ENCODE results near the gene TIMD4. TPM values are rescaled to one million over a fixed set of nuclear protein-coding genes. Genes with fewer than 3 reads are reported as not detected.
A peak's percentile ranks its signal among the peaks of the same experiment; 100 is the strongest.
"Not testable (repeated sequence)": the region's sequence is repeated elsewhere in the genome, so short reads cannot be mapped to it uniquely, and the experiment has no call there.

Gene TIMD4
- total RNA-seq, 2 donors from 2014 or later, result 8.4 to 12.3 TPM

DNA sequence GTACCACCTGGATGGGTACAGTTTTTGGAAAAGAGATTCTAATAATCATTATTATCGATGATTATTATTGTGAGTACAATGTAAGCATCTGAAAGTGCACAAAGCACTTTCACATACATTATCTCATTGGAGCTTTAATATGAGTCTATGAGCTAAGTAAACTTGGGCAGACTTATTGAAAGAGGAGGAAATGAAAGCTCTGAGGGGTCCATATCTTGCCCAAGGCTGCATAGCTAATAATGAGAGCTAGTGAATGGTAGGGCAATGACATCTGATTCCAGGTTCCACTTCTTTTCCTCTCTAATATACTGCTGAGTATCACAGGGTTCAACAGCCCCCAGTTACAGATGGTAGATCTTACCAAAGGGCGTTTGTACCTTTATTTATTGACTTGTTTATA is 26.1 kb downstream of the TIMD4 start:
- no peak for DNase-seq (ENCODE audit: low spot score in 2 of 2)
- Mint-ChIP-seq H3K27ac (no peak overlapping the region), H3K9me3 (peaks cover 15 to 19% of the 10 kb centered on the region in 2 donors), H3K36me3 (peaks cover 21 to 36% of the 10 kb centered on the region in 2 donors)
- no peak for ATAC-seq

DNA sequence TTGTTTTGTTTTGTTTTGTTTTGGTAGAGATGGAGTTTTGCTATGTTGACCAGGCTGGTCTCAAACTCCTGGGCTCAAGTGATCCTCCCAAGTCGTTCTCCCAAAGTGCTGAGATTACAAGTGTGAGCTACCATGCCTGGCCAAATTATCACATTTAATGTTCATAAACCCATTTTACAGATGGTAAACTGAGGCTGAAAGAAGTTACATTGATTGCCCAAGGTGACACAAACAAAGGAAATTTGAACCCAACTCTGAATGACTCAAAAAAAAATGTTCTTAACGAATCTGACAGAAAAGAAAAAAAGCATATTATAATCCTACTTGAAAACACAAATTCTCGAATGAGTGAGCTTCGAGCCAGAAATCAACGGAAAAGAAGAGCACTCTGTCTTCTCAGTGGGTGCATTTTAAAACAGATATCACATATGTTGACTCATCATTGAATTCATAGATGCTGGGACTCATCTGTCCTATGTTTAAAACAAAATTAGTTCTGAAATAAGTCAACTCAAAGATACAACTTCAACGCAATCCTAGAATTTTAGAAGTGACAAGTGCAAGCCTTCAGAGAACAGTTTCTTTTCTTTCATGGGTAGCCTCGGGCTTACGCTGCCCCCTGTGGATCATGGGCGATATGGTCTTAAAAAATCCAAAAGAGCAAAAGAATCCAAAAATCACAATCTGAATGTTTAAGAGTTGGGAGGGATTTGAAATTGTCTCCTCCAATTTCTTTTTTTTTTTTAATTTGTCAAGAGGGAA is 28.4 kb downstream of the TIMD4 start:
- peaks cover 14 to 42% of the 10 kb centered on the region in 2 donors for H3K36me3 Mint-ChIP-seq
- ATAC-seq (peak; percentile 85 to 96), DNase-seq (ENCODE audit: low spot score in 2 of 2) (peak in 1 of 2 donors; percentile 69)
- peak overlapping the region; percentile 93 to 97 for H3K27ac Mint-ChIP-seq
- peaks cover 12 to 20% of the 10 kb centered on the region in 2 donors for H3K9me3 Mint-ChIP-seq

DNA sequence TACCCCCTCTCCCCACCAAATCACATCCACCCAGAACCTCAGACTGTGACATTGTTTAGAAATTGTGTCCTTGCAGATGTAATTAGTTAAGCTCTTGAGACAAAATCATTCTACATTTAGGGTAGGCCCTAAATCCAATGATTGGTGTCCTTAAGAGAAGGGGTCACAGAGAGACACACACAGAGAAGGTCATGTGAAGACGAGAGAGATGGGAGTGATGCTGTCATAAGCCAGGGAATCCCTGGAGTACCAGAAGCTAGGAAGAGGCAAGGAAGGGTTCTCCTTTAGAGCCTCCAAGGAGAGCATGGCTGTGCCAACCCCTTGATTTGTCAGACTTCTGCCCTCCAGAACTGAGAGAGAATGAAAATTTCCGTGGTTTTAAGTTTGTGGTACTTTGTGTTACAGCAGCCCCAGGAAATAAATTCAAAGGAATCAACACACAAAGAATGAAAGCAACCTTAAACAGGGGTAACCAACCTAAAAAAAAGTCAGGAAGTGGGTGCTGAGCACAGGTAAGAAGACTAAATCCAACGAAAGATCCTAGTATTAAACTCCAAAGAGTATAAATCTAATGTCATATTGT is 33.6 kb downstream of the TIMD4 start:
- DNase-seq (ENCODE audit: low spot score in 2 of 2) (no peak), ATAC-seq (peak; percentile 77 to 82)
- Mint-ChIP-seq H3K36me3 (peaks cover 15 to 43% of the 10 kb centered on the region in 2 donors), H3K9me3 (peaks cover 17 to 18% of the 10 kb centered on the region in 2 donors), H3K27ac (peak overlapping the region; percentile 93)

GRCh38 chr5:156927545-156927944 is 35.5 kb downstream of the TIMD4 start:
- peak in 1 of 2 donors; percentile 58 for ATAC-seq

GRCh38 chr5:156925767-156926166 is 37.3 kb downstream of the TIMD4 start:
- not testable (repeated sequence) for DNase-seq (ENCODE audit: low spot score in 2 of 2); ATAC-seq; H3K27ac Mint-ChIP-seq
- H3K36me3 Mint-ChIP-seq, result peaks cover 12 to 27% of the 10 kb centered on the region in 2 donors
- peaks cover 14 to 15% of the 10 kb centered on the region in 2 donors for H3K9me3 Mint-ChIP-seq

More at GRCh38 chr5:156927545-156927944, 35.5 kb downstream of the TIMD4 start:
- no peak for DNase-seq (ENCODE audit: low spot score in 2 of 2)
- peaks cover 17 to 18% of the 10 kb centered on the region in 2 donors for H3K9me3 Mint-ChIP-seq
- peaks cover 15 to 37% of the 10 kb centered on the region in 2 donors for H3K36me3 Mint-ChIP-seq
- peak overlapping the region; percentile 93 for H3K27ac Mint-ChIP-seq

DNA sequence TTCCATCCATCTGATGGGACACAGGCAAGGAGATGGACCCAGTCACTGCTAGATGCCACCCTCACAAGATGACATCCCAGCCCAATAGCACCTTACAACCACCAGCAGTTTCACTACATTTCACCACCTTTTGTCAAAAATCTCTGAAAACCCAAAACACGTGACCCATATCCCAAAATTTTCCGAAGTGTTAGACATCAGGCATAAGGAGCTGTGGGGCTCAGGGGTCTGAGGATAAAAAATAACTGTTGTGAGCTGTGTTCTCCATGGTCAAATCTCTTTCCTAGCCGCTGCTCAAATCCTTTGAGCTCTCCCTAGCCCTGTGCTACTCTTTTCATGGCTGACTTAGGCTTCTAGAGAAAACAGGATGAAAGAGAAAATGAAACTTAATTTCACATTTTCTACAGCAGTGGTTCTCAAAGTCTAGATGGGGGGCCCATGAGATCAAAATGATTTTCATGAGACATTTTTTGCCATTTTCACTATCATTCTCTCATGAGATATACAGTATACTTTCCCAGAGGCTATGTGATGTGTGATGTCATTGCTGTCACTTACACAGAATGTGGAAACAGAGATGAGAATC is 40.7 kb downstream of the TIMD4 start:
- Mint-ChIP-seq H3K27ac (peak overlapping the region; percentile 95 to 98), H3K36me3 (peaks cover 30 to 43% of the 10 kb centered on the region in 2 donors), H3K9me3 (peaks cover 15 to 16% of the 10 kb centered on the region in 2 donors)
- DNase-seq (ENCODE audit: low spot score in 2 of 2) (no peak), ATAC-seq (peak; percentile 6 to 45)

DNA sequence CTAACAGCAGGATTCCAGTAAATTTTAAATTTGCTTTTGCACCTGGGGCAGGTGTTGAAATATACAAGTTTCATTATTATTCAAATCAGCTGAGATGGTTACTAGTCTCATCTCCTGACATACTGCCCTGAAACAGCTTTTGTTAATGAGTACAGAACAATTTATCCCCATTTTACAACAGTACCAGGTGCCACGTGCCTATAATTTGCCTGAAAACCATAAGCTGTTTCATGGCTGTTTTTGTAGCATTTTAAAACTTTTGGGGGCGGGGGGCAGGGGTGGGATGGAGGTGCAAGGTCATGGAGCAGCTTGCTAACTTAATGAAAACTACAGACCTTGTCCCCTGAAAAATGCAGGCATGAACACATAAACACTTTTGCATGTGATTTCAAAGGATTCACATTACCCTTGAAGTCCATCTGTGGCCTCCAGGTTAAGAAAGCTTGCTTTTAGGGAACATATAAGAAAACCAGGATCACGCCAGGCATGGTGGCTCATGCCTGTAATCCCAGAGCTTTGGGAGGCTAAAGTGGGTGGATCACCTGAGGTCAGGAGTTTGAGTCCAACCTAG is 42.1 kb downstream of the TIMD4 start:
- Mint-ChIP-seq H3K27ac (peak overlapping the region; percentile 95 to 98), H3K9me3 (peaks cover 11 to 15% of the 10 kb centered on the region in 2 donors), H3K36me3 (peaks cover 34 to 43% of the 10 kb centered on the region in 2 donors)
- no peak for DNase-seq (ENCODE audit: low spot score in 2 of 2)
- peak in 1 of 2 donors; percentile 61 for ATAC-seq

- Mint-ChIP-seq H3K27ac (peak overlapping the region; percentile 95 to 98), H3K9me3 (peaks cover 11 to 15% of the 10 kb centered on the region in 2 donors), H3K36me3 (peaks cover 37 to 50% of the 10 kb centered on the region in 2 donors)
- DNase-seq (ENCODE audit: low spot score in 2 of 2) (peak; percentile 75 to 90), ATAC-seq (peak; percentile 85 to 87)
These were observed 42.8 kb downstream of the TIMD4 start for GRCh38 chr5:156920042-156920860.

DNA sequence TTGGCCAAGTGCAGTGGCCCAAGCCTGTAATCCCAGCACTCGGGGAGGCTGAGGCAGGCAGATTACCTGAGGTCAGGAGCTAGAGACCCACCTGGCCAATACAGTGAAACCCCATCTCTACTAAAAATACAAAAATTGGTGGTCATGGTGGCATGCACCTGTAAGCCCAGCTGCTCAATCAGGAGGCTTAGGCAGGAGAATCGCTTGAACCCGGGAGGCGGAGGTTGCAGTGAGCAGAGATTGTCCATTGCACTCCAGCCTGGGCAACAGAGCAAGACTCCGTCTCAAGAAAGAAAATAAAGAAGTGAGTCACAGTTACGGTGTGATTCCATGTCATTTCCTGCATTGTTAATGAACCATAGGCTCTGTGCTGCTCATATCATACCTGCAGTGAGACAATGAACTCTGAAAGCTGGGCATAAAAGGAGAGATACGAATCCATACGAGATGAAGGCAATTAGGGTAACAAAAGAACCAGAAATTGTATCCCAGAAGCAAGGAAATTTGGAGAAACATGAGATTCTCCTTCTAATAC is 44.6 kb downstream of the TIMD4 start:
- Mint-ChIP-seq H3K9me3 (peaks cover 17 to 23% of the 10 kb centered on the region in 2 donors), H3K27ac (peak overlapping the region; percentile 91 to 95), H3K36me3 (peaks cover 47 to 67% of the 10 kb centered on the region in 2 donors)
- ATAC-seq, result no peak
- no peak for DNase-seq (ENCODE audit: low spot score in 2 of 2)

DNA sequence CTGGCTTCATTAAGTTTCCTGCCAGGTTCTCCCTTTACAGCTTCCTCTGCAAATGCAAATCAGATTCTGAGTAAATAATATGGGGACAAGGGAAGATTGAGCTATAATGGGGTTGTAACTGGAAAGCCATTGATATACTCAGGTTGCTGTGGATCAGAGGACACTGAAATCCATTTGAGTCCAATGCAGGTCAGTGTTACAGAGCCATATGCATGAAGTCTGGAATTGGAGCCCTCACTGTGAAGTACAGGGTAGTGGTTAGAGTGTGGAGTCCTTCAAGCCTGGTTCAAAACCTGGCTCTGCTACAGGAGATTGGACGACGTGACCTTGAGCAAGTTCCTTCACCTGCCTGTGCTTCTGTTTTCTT is 48.7 kb downstream of the TIMD4 start:
- peak overlapping the region; percentile 92 to 93 for H3K27ac Mint-ChIP-seq
- peaks cover 27 to 36% of the 10 kb centered on the region in 2 donors for H3K9me3 Mint-ChIP-seq
- peaks cover 52 to 90% of the 10 kb centered on the region in 2 donors for H3K36me3 Mint-ChIP-seq
- ATAC-seq (no peak), DNase-seq (ENCODE audit: low spot score in 2 of 2) (no peak)

- ATAC-seq (peak; percentile 53 to 67), DNase-seq (ENCODE audit: low spot score in 2 of 2) (no peak)
- Mint-ChIP-seq H3K27ac (peak overlapping the region; percentile 92 to 93), H3K9me3 (peaks cover 27 to 38% of the 10 kb centered on the region in 2 donors), H3K36me3 (peaks cover 47 to 86% of the 10 kb centered on the region in 2 donors)
These were observed 49.2 kb downstream of the TIMD4 start for GRCh38 chr5:156913719-156914370.

DNA sequence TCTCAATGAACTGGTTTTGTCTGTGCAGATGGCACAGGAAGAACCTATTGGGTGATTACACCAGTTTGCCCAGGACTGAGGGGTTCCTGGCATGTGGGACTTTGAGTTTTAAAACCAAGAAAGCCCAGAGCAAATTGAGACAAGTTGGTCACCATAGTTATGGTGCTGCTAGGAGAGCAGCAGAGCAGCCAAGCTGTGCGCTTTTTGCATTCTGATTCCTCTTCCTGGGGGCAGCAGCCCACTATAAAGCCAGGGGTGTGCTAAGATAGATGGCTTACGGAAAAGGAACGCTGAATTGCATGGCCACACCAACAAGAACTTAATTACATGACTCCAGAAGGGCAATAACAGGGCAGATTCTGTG is 49.7 kb downstream of the TIMD4 start:
- Mint-ChIP-seq H3K9me3 (peaks cover 24 to 34% of the 10 kb centered on the region in 2 donors), H3K27ac (peak overlapping the region; percentile 91 to 92), H3K36me3 (peaks cover 41 to 81% of the 10 kb centered on the region in 2 donors)
- DNase-seq (ENCODE audit: low spot score in 2 of 2) (no peak), ATAC-seq (peak; percentile 1 to 5)

DNA sequence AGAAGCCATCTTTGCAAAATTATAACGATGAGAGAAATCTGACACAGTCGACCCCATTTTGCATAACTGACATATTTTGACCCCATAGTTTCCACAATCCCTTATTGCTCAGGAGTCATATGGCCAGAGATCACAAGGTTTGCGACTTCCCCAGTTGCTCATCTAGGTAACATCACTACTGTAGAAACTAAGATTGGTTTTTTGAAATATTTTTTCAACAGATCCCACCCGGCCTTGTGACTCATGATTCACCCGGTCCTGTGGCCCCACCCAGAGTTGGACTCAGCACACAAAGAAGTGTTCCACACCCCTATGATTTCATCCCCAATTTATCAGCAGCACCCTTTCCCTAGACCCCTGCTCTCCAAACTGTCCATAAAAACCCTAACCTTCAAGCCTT is 50.2 kb downstream of the TIMD4 start:
- peak overlapping the region; percentile 91 to 92 for H3K27ac Mint-ChIP-seq
- H3K9me3 Mint-ChIP-seq, result peaks cover 20 to 30% of the 10 kb centered on the region in 2 donors
- H3K36me3 Mint-ChIP-seq, result peaks cover 37 to 76% of the 10 kb centered on the region in 2 donors
- ATAC-seq (peak; percentile 80), DNase-seq (ENCODE audit: low spot score in 2 of 2) (no peak)

DNA sequence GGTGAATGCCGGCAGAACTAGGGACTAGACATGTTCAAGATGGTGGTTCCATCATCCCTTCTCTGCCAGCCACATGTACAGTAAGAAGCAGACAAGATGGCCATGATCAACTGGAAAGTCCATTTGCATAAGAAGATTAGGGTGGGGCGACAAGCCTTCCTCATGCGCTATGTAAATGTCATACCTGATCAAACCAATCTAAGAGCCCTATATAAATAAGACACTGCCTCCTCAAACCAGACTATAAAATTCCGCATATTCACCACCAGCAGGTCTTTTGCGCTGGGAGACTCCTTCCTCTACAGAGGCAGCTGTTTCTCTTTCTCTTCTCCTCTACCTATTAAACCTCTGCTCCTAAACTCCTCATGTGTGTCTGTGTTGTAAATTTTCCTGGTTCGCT is 53.8 kb downstream of the TIMD4 start:
- ATAC-seq (no peak), DNase-seq (ENCODE audit: low spot score in 2 of 2) (no peak)
- H3K36me3 Mint-ChIP-seq, result peaks cover 16 to 45% of the 10 kb centered on the region in 2 donors
- H3K27ac Mint-ChIP-seq, result peak overlapping the region in 1 of 2 donors; percentile 1
- H3K9me3 Mint-ChIP-seq, result peaks cover 12 to 17% of the 10 kb centered on the region in 2 donors

- Mint-ChIP-seq H3K27ac (peak overlapping the region in 1 of 2 donors; percentile 76), H3K9me3 (peaks cover 3 to 9% of the 10 kb centered on the region in 2 donors), H3K36me3 (peaks cover 4 to 31% of the 10 kb centered on the region in 2 donors)
- ATAC-seq (no peak), DNase-seq (ENCODE audit: low spot score in 2 of 2) (no peak)
These were observed 55.4 kb downstream of the TIMD4 start for GRCh38 chr5:156907667-156908066.

Data from activated naive CD4-positive, alpha-beta T cell treated with anti-CD3 and anti-CD28 coated beads, Interleukin-2, amount 50 U/mL, for 72 hours (primary cell).